ENCODE measurements around the gene PSMB3. TPM values are rescaled to one million over a fixed set of nuclear protein-coding genes. Genes with fewer than 3 reads are reported as not detected.

PSMB3 gene
- total RNA-seq, 1 experiment from 2014 or later: 346 TPM

DNA sequence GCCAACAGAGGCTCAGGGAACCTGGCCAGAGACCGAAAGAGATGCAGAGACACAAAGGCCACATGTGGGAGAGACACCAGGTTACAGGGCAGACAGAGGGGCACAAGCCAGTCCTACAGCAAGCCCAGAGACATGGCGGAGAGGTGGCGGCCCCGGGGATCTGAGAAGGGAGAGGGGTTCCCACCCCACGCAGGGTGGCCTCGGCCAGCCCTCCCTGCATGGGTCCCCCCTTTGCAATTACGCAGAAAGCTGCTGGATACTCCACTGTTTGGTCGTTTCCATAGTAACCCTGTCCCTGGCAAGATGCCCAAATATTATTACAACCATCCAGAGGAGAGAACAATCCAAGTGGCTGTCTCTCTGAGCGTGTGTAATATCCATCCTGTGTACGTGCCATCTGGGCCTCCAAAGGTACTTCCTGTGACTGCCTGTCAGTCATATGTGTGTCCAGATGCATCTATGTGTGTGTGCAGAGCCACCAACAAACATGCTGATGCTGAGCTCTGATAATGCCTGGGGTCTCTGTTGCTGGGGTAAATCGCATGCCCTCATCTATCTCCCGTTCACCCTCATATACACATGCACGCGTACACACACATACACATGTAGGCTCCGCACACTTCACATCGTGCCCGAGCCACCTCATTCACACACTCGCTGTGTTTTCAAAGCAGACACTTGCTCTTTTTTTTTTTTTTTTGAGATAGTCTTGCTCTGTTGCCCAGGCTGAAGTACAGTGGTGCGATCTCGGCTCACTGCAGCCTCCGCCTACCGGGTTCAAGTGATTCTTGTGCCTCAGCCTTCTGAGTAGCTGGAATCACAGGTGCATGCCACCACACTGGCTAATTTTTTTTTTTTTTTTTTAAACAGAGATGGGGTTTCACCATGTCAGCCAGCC is 9.9 kb upstream of the PSMB3 start:
- no peaks in the 10 kb centered on the region for H3K9me2 ChIP-seq (ENCODE audit: insufficient read depth)
- H3K4me3 ChIP-seq (replicated peaks in 1 of 2; ENCODE audit: low read depth in 1 of 2, low read length in 2 of 2): no peak overlapping the region
- TF ChIP-seq EZH2phosphoT487 (IDR thresholded peaks at IDR 0.05; ENCODE audit: borderline replicate concordance): no peak
- TF ChIP-seq EGR1 (IDR thresholded peaks at IDR 0.05; ENCODE audit: low read depth): no peak
- TF ChIP-seq SP1 (IDR thresholded peaks at IDR 0.05; ENCODE audit: low read depth): no peak
- TF ChIP-seq SIN3A (IDR thresholded peaks at IDR 0.05; ENCODE audit: low read depth): no peak
- no peak for TF ChIP-seq EZH2 (IDR thresholded peaks at IDR 0.05)
- TF ChIP-seq POLR2A (IDR thresholded peaks at IDR 0.05; ENCODE audit: borderline replicate concordance, extremely low read depth, insufficient read depth, insufficient read length): no peak
- no peak for TF ChIP-seq TCF7L2 (IDR thresholded peaks at IDR 0.05; ENCODE audit: borderline replicate concordance, extremely low read depth, insufficient read depth, insufficient read length)
- no peak for TF ChIP-seq POLR2AphosphoS5 (IDR thresholded peaks at IDR 0.05; ENCODE audit: low read depth, low read length)
- TF ChIP-seq, protein P1, sequence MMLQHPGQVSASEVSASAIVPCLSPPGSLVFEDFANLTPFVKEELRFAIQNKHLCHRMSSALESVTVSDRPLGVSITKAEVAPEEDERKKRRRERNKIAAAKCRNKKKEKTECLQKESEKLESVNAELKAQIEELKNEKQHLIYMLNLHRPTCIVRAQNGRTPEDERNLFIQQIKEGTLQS (IDR thresholded peaks at IDR 0.05): no peak
- no peak for TF ChIP-seq SRF (IDR thresholded peaks at IDR 0.05; ENCODE audit: low read depth)
- no peak for TF ChIP-seq ZFX (IDR thresholded peaks at IDR 0.05)
- no peak for TF ChIP-seq CEBPB (IDR thresholded peaks at IDR 0.05; ENCODE audit: low read depth)
- no peak for TF ChIP-seq ELF1 (IDR thresholded peaks at IDR 0.05; ENCODE audit: borderline replicate concordance, low read depth)
- ATAC-seq: no peak
- H3K36me3 ChIP-seq (ENCODE audit: control insufficient read depth in 1 of 2, insufficient read depth in 2 of 2, low read length in 2 of 2): peaks cover 13 to 16% of the 10 kb centered on the region in 2 experiments; a peak in 3 of 4 replicates
- H3K9me3 ChIP-seq (ENCODE audit: control insufficient read depth in 1 of 2, insufficient read depth in 1 of 2, low read depth in 1 of 2, low read length in 2 of 2): no peaks in the 10 kb centered on the region
- CTCF ChIA-PET: no interaction called here
- no peak overlapping the region for H3K4me2 ChIP-seq (ENCODE audit: low read length)
- RAD21 ChIA-PET (ENCODE audit: low non-redundant PET in 1 of 2, low total read pairs in 2 of 2, uncharacterized antibody in 2 of 2, unreplicated experiment in 2 of 2): no interaction called here
- peaks cover 71% of the 10 kb centered on the region for H3K79me2 ChIP-seq (ENCODE audit: insufficient read depth, low read length)
- H4K20me1 ChIP-seq (ENCODE audit: insufficient read depth): no peaks in the 10 kb centered on the region
- POLR2A ChIA-PET: no interaction called here
- intact Hi-C loops (cut with micrococcal nuclease): no loop called here
- DNase-seq (ENCODE audit: low read depth, low spot score): no peak
- H3K9ac ChIP-seq (ENCODE audit: low read length): no peak overlapping the region
- H3K27me3 ChIP-seq (ENCODE audit: insufficient read depth, low read length): no peaks in the 10 kb centered on the region
- BruUV-seq (replicated peaks): no TSS peak
- H3K27ac ChIP-seq (ENCODE audit: low read depth, low read length): no peak overlapping the region
- peaks cover 21 to 33% of the 10 kb centered on the region in 2 experiments for H3K4me1 ChIP-seq (ENCODE audit: control insufficient read depth in 1 of 2, insufficient read depth in 2 of 2, low read length in 2 of 2)
- no peak overlapping the region for H2AFZ ChIP-seq (ENCODE audit: low read depth, low read length, poor library complexity, severe bottlenecking)

Measured in HCT116 (cell line).